H1 (cell line): Measurements from ENCODE around the gene KIAA1328. TPM values are rescaled to one million over a fixed set of nuclear protein-coding genes. Genes with fewer than 3 reads are reported as not detected.
"Not testable (repeated sequence)": the region's sequence is repeated elsewhere in the genome, so short reads cannot be mapped to it uniquely, and the experiment has no call there.

Experiments used
- CTCF ChIA-PET: fragments of 300-600 bp; sonication (Branson Sonifier 250); formaldehyde crosslinking; loops from one replicate; lab custom pipeline; 2021; ENCODE audit not compliant: partially characterized antibody; lab: Charles Lee
- POLR2A ChIA-PET: fragments of 300-600 bp; sonication (Branson Sonifier 250); formaldehyde crosslinking; loops from one replicate; lab custom pipeline; 2021; ENCODE audit warnings: inconsistent platforms; ENCODE audit not compliant: partially characterized antibody; lab: Charles Lee
- DNase-seq, 2 experiments: peaks; one replicate each; pipeline versions ENCODE4 v3.0.0 to v3.0.0-alpha.2; 2010 to 2022; ENCODE audit warnings: low spot score in 2 of 2, low read depth in 1 of 2, mixed read lengths in 1 of 2
- FAIRE-seq: peaks from 2 replicates; lab custom pipeline; 2011; peaks lifted over from hg19 to GRCh38; lab: Jason Lieb, UNC
- H2AFZ ChIP-seq: 2 replicates; pipeline ENCODE4 v1.8.1; 2012; ENCODE audit warnings: low read length, inconsistent platforms
- H2AK5ac ChIP-seq: 2 replicates; pipeline ENCODE4 v1.6.1; 2013; ENCODE audit warnings: low read depth, low read length
- H2BK120ac ChIP-seq: replicated peaks from 2 replicates; pipeline ENCODE3; 2013; ENCODE audit warnings: low read depth, low read length, inconsistent platforms
- H2BK12ac ChIP-seq: 2 replicates; pipeline ENCODE4 v1.6.1; 2013; ENCODE audit warnings: low read depth, low read length
- H2BK15ac ChIP-seq: 2 replicates; pipeline ENCODE4 v1.6.1; 2013; ENCODE audit warnings: low read length
- H2BK20ac ChIP-seq: 2 replicates; pipeline ENCODE4 v1.6.1; 2013; ENCODE audit warnings: low read length
- H2BK5ac ChIP-seq: 2 replicates; pipeline ENCODE4 v1.6.1; 2013; ENCODE audit warnings: low read depth, low read length
- H3K14ac ChIP-seq: 2 replicates; pipeline ENCODE4 v1.6.1; 2013; ENCODE audit warnings: inconsistent platforms; ENCODE audit not compliant: insufficient read length
- H3K18ac ChIP-seq: 2 replicates; pipeline ENCODE4 v1.6.1; 2013; ENCODE audit warnings: low read length; ENCODE audit errors: extremely low read depth
- H3K23ac ChIP-seq: 2 replicates; pipeline ENCODE4 v1.6.1; 2013; ENCODE audit warnings: inconsistent platforms; ENCODE audit not compliant: insufficient read length
- H3K23me2 ChIP-seq: 2 replicates; pipeline ENCODE4 v1.6.1; 2013; ENCODE audit warnings: low read depth, low read length
- H3K27ac ChIP-seq: 2 replicates; pipeline ENCODE4 v1.6.1; 2011; ENCODE audit warnings: low read depth, low read length, inconsistent platforms
- H3K27me3 ChIP-seq, 4 experiments: replicated peaks in 1 of 4; 1 replicate in 1 of 4; 2 replicates in 3 of 4; pipeline versions ENCODE4 v1.6.1 to v1.8.1; 2011 to 2013; ENCODE audit warnings: low read length in 3 of 4, mild to moderate bottlenecking in 3 of 4, inconsistent platforms in 2 of 4, mixed read lengths in 2 of 4, moderate library complexity in 1 of 4; ENCODE audit not compliant: control insufficient read depth in 3 of 4, insufficient read depth in 3 of 4; ENCODE audit errors: extremely low read depth in 1 of 4
- H3K36me3 ChIP-seq, 4 experiments: 2 replicates each; pipeline versions ENCODE4 v1.6.1 to v1.8.1; 2011 to 2013; ENCODE audit warnings: mild to moderate bottlenecking in 4 of 4, low read length in 3 of 4, moderate library complexity in 2 of 4, control low read depth in 1 of 4, inconsistent platforms in 1 of 4; ENCODE audit not compliant: insufficient read depth in 4 of 4, control insufficient read depth in 2 of 4
- H3K4ac ChIP-seq: replicated peaks from 2 replicates; pipeline ENCODE3; 2013; ENCODE audit warnings: low read length, low read depth, mixed read lengths, inconsistent platforms; ENCODE audit not compliant: insufficient read length
- H3K4me1 ChIP-seq, 4 experiments: replicated peaks in 1 of 4; 1 replicate in 1 of 4; 2 replicates in 3 of 4; pipeline versions ENCODE4 v1.6.1 to v1.8.1; 2011 to 2013; ENCODE audit warnings: low read length in 3 of 4, inconsistent platforms in 2 of 4, mixed read lengths in 1 of 4; ENCODE audit not compliant: insufficient read depth in 4 of 4, control insufficient read depth in 3 of 4
- H3K4me2 ChIP-seq, 2 experiments: 2 replicates each; pipeline versions ENCODE4 v1.6.1 to v1.8.1; 2011 to 2013; ENCODE audit warnings: low read depth in 2 of 2, low read length in 2 of 2, control low read depth in 1 of 2, inconsistent platforms in 1 of 2, mild to moderate bottlenecking in 1 of 2; ENCODE audit not compliant: insufficient read depth in 1 of 2
- H3K4me3 ChIP-seq, 4 experiments: fragments of 200-600, 300-600 bp in 1 of 4; sonication (generic), shearing (Covaris generic), sonication (Bioruptor Twin) in 1 of 4; 2 replicates each; pipeline versions ENCODE4 v1.5.1 to v1.8.1; 2011 to 2016; ENCODE audit warnings: low read length in 4 of 4, low read depth in 3 of 4, control low read depth in 2 of 4, inconsistent platforms in 2 of 4, mild to moderate bottlenecking in 2 of 4, mixed read lengths in 1 of 4, moderate library complexity in 1 of 4; ENCODE audit not compliant: insufficient read depth in 2 of 4; ENCODE audit errors: extremely low read depth in 1 of 4
- H3K56ac ChIP-seq: replicated peaks from 2 replicates; pipeline ENCODE3; 2013; ENCODE audit warnings: low read depth, mild to moderate bottlenecking, mixed read lengths, low read length, inconsistent platforms; ENCODE audit not compliant: insufficient read length
- H3K79me1 ChIP-seq: 2 replicates; pipeline ENCODE4 v1.6.1; 2013; ENCODE audit warnings: low read depth, low read length, control low read depth
- H3K79me2 ChIP-seq, 2 experiments: 2 replicates each; pipeline versions ENCODE4 v1.6.1 to v1.8.1; 2012 to 2013; ENCODE audit warnings: low read length in 2 of 2, mild to moderate bottlenecking in 2 of 2, inconsistent platforms in 1 of 2; ENCODE audit not compliant: insufficient read depth in 2 of 2, control insufficient read depth in 1 of 2
- H3K9ac ChIP-seq, 4 experiments: replicated peaks in 1 of 4; 1 replicate in 1 of 4; 2 replicates in 3 of 4; pipeline versions ENCODE4 v1.6.1 to v1.8.1; 2011 to 2013; ENCODE audit warnings: low read depth in 3 of 4, low read length in 3 of 4, control low read depth in 2 of 4, mild to moderate bottlenecking in 2 of 4, moderate library complexity in 2 of 4, inconsistent platforms in 1 of 4; ENCODE audit errors: extremely low read depth in 1 of 4
- H3K9me3 ChIP-seq, 2 experiments: 2 replicates each; pipeline versions ENCODE4 v1.6.1 to v1.8.1; 2012 to 2013; ENCODE audit warnings: mild to moderate bottlenecking in 2 of 2, moderate library complexity in 2 of 2, control low read depth in 1 of 2, inconsistent platforms in 1 of 2, low read depth in 1 of 2, low read length in 1 of 2, mixed read lengths in 1 of 2; ENCODE audit not compliant: insufficient read depth in 2 of 2
- H4K20me1 ChIP-seq, 2 experiments: replicated peaks in 1 of 2; 2 replicates each; pipeline versions ENCODE3 to v1.8.1; 2011 to 2013; ENCODE audit warnings: inconsistent platforms in 2 of 2, low read length in 2 of 2, mild to moderate bottlenecking in 1 of 2; ENCODE audit not compliant: insufficient read depth in 2 of 2, control insufficient read depth in 1 of 2
- H4K5ac ChIP-seq: 2 replicates; pipeline ENCODE4 v1.6.1; 2013; ENCODE audit warnings: low read length, low read depth, mixed read lengths, inconsistent platforms; ENCODE audit not compliant: insufficient read length
- H4K8ac ChIP-seq: 2 replicates; pipeline ENCODE4 v1.8.0; 2013; ENCODE audit warnings: mild to moderate bottlenecking, moderate library complexity, low read length, inconsistent platforms; ENCODE audit not compliant: insufficient read depth; ENCODE audit errors: extremely low read depth
- H4K91ac ChIP-seq: replicated peaks from 2 replicates; pipeline ENCODE3; 2013; ENCODE audit warnings: low read length, mixed read lengths, inconsistent platforms; ENCODE audit not compliant: insufficient read length
- polyA plus RNA-seq, 7 experiments: library from polyadenylated mRNA; depleted of rRNA in 3 of 7; stranded (reverse) in 5 of 7; unstranded in 2 of 7; fragments of >200 nt in 5 of 7; fragments of 200-250 nt in 2 of 7; gene quantifications; 1 replicate in 5 of 7; 2 replicates in 1 of 7; 4 replicates in 1 of 7; pipeline versions ENCODE4 v1.2.1 to v1.2.3, GENCODE V29; 2011 to 2013; ENCODE audit warnings: missing spikeins in 2 of 7, mixed read lengths in 2 of 7
- total RNA-seq: library from RNA; stranded (reverse); fragmentation: NEBNext Ultra II Directional; extraction: Animal tissue kit (Norgen Biotek cat#: 25700); gene quantifications from 2 replicates; pipeline ENCODE4 v1.2.1, GENCODE V29; 2021

Gene KIAA1328
- total and polyA plus RNA-seq, 2 of the 8 experiments (the other 6 are each of a cell fraction or from before 2014, with no cell fraction given), result 2.6 to 5.7 TPM

- H2BK120ac ChIP-seq, H4K8ac ChIP-seq, H2AFZ ChIP-seq, H3K27me3 ChIP-seq, H3K4me2 ChIP-seq, H3K14ac ChIP-seq, POLR2A ChIA-PET, H3K79me1 ChIP-seq, H3K9me3 ChIP-seq, H3K4me3 ChIP-seq, H3K18ac ChIP-seq, H3K4ac ChIP-seq, H2BK5ac ChIP-seq, H3K79me2 ChIP-seq, H2BK12ac ChIP-seq, H3K23me2 ChIP-seq, FAIRE-seq, H3K4me1 ChIP-seq, H2BK15ac ChIP-seq, H4K20me1 ChIP-seq, H3K27ac ChIP-seq, H2BK20ac ChIP-seq, H4K5ac ChIP-seq, H3K9ac ChIP-seq, DNase-seq, H3K56ac ChIP-seq, H3K23ac ChIP-seq, H4K91ac ChIP-seq, H2AK5ac ChIP-seq: not testable (repeated sequence)
- CTCF ChIA-PET, result interaction anchor here (0.8 kb wide), 1 partner anchor 11 kb away, joined by 3 read pairs; no protein-coding TSS in a partner anchor
- H3K36me3 ChIP-seq, result peaks cover 6 to 47% (median 20%) of the 10 kb centered on the region in 4 experiments; a peak in 7 of 8 replicates
These were observed 12.8 kb upstream of the KIAA1328 start for GRCh38 chr18:36816096-36816495.
